Measurements from ENCODE around the gene PRPH2.

PRPH2 gene

DNA sequence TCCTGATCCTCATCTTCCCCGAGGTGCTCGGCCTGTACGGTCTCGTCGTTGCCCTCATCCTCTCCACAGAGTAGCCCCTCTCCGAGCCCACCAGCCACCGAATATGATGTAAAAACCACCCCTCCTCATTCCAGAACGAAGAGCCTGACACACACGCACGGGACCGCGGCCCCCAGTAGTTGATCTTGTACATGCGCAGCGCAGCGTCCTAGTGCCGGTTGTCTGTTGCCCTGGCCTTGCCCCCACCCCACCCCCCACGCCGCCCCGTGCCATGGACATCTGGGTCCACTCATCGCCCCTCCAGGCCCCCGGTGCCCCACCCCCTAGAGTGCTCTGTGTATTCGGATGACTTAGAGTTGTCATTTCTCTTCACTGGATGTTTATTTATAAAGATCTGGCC lies 5.2 kb upstream of the PRPH2 start:
- Histone ChIP-seq H3K4me3 (ENCODE audit: low read length) (peak overlapping the region; percentile 62), H3K27me3 (ENCODE audit: control insufficient read depth, insufficient read depth, low read length) (no peaks in the 10 kb centered on the region), H3K9ac (ENCODE audit: low read length) (peak overlapping the region; percentile 4), H3K36me3 (ENCODE audit: control insufficient read depth, insufficient read depth, low read length) (no peaks in the 10 kb centered on the region), H3K4me1 (ENCODE audit: control insufficient read depth, insufficient read depth, low read length) (peaks cover 6% of the 10 kb centered on the region), H3K27ac (ENCODE audit: low read depth, low read length) (peak overlapping the region; percentile 87)

DNA sequence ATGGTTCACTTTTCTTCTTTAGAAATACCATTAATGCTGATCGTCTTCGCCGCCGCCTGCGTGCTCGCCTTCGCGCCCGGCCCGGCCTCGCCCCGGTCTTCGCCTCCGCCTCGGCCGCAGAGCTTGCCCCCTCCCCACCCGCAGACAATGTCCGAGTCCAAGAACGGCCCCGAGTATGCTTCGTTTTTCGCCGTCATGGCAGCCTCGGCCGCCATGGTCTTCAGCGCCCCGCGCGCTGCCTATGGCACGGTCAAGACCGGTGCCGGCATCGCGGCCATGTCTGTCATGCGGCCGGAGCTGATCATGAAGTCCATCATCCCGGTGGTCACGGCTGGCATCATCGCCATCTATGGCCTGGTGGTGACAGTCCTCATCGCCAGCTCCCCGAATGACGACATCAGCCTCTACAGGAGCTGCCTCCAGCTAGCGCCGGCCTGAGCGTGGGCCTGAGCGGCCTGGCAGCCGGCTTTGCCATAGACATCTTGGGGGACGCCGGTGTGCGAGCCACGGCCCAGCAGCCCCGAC lies 4.8 kb upstream of the PRPH2 start:
- no peaks in the 10 kb centered on the region for H3K36me3 ChIP-seq (ENCODE audit: control insufficient read depth, insufficient read depth, low read length)
- H3K9ac ChIP-seq (ENCODE audit: low read length) = peak overlapping the region; percentile 4
- H3K4me3 ChIP-seq (ENCODE audit: low read length) = peak overlapping the region; percentile 62
- H3K27me3 ChIP-seq (ENCODE audit: control insufficient read depth, insufficient read depth, low read length) = no peaks in the 10 kb centered on the region
- peak overlapping the region; percentile 87 for H3K27ac ChIP-seq (ENCODE audit: low read depth, low read length)
- peaks cover 6% of the 10 kb centered on the region for H3K4me1 ChIP-seq (ENCODE audit: control insufficient read depth, insufficient read depth, low read length)

DNA sequence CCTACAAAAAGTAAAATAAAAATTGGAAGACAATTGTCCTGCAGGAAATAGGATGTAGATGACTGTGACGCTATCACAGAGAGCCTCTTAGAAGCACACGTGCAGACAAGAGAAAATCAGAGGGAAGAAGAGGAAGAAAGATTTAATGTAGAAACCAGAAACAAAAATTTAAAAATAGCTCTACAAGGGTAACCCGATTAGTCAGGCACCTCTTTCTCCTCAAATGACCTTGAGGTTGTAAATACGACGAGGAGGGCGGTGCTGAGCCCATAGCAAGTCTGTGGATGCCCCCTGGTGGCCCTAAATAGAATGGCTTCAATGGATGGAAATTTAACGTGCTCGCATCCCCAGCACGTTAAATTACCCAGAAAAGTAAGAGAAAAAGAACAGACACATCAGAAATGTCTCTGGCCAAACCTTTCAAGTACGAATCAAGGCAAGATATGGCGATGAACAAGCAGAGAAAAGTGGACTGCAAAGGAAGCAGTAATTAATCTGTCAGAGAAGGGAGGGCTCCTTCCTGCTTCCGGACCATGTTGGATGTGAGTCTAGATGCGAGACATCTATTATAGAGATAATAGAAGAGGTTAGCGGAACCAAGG lies 4.2 kb upstream of the PRPH2 start:
- Histone ChIP-seq H3K4me3 (ENCODE audit: low read length) (peak overlapping the region; percentile 62), H3K9ac (ENCODE audit: low read length) (peak overlapping the region; percentile 4), H3K36me3 (ENCODE audit: control insufficient read depth, insufficient read depth, low read length) (no peaks in the 10 kb centered on the region)

DNA sequence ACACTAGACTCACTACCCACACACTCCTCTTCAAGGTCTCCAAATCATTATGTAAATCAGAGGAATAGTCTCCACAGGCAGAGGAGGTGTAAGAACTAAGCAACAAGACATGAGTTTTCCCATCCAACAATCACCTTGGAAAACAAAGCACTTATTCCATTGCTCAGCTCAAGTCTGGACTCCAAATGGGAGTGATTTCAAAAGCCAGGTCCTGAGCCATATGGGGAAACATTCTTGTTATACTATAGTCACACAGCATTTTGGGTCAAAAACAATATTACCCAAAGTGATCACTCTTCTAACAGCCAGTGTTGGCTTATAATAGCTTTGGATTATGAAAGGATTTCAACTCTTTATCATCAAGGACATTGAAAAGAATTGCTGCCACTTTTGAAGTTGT lies 3.6 kb upstream of the PRPH2 start:
- Histone ChIP-seq H3K27me3 (ENCODE audit: control insufficient read depth, insufficient read depth, low read length) (no peaks in the 10 kb centered on the region), H3K36me3 (ENCODE audit: control insufficient read depth, insufficient read depth, low read length) (no peaks in the 10 kb centered on the region), H3K4me1 (ENCODE audit: control insufficient read depth, insufficient read depth, low read length) (peaks cover 6% of the 10 kb centered on the region), H3K27ac (ENCODE audit: low read depth, low read length) (peak overlapping the region; percentile 87), H3K4me3 (ENCODE audit: low read length) (peak overlapping the region; percentile 5), H3K9ac (ENCODE audit: low read length) (no peak overlapping the region)

More for the DNA sequence above, 4.2 kb upstream of the PRPH2 start:
- H3K27me3 ChIP-seq (ENCODE audit: control insufficient read depth, insufficient read depth, low read length) = no peaks in the 10 kb centered on the region
- peak overlapping the region; percentile 87 for H3K27ac ChIP-seq (ENCODE audit: low read depth, low read length)
- H3K4me1 ChIP-seq (ENCODE audit: control insufficient read depth, insufficient read depth, low read length) = peaks cover 6% of the 10 kb centered on the region

DNA sequence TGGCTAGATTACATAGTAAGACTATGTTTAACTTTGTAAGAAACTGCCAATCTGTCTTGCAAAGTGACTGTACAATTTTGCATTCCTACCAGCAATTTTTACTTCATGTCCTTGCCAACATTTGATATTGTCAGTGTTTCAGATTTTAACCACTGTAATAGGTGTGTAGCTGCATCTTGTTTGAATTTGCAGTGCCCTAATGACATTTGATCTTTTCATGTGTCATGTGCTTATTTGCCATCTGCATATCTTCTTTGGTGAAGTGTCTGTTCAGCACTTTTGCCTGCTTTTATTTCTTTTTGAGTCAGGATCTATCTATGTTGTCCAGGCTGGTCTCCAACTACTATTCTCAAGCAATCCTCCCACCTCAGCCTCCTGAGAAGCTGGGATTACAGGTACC lies 2.4 kb upstream of the PRPH2 start:
- Histone ChIP-seq H3K4me3 (ENCODE audit: low read length) (no peak overlapping the region), H3K36me3 (ENCODE audit: control insufficient read depth, insufficient read depth, low read length) (no peaks in the 10 kb centered on the region), H3K9ac (ENCODE audit: low read length) (no peak overlapping the region), H3K27ac (ENCODE audit: low read depth, low read length) (no peak overlapping the region), H3K4me1 (ENCODE audit: control insufficient read depth, insufficient read depth, low read length) (peaks cover 6% of the 10 kb centered on the region), H3K27me3 (ENCODE audit: control insufficient read depth, insufficient read depth, low read length) (no peaks in the 10 kb centered on the region)

DNA sequence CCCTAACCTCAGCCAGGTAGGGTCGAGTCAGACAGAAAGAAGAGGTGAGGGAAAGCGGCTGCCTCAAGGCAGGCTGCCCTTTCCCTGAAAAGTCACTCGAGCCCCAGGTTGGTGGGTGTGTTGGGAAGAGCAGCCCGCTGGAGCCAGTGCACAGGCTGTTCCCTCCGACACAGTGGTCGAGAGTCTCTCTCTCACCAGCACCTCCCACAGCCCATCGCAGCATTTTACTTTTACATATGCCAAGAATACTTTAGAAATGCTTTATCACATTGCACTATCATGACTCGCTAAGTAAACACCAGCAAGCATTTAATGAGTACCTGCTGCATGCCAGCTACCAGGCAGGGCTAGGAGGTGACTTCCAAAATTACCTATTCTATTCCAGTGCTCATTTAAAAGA lies 1.7 kb downstream of the PRPH2 start:
- no peak overlapping the region for H3K9ac ChIP-seq (ENCODE audit: low read length)

DNA sequence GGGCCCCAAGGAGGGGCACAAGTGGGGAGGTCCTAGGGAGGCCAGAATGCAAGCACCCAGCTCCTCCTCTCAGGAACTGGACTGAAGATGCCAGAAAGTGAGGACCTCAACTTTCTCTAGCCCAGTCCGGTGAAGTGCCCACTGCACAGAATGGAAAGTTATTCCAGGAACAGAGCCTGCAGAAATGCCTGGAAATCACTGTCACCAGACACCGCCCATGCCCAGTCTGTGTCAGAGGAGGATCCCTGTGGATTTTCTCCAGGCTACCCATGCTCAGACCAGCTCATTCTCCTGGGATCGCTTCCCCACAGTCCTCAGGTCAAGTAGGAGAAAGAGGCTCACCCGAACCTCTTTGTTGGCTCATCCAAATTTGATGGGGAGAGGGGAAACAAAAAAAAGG lies 6.5 kb downstream of the PRPH2 start:
- Histone ChIP-seq H3K4me1 (ENCODE audit: control insufficient read depth, insufficient read depth, low read length) (no peaks in the 10 kb centered on the region), H3K36me3 (ENCODE audit: control insufficient read depth, insufficient read depth, low read length) (no peaks in the 10 kb centered on the region), H3K27me3 (ENCODE audit: control insufficient read depth, insufficient read depth, low read length) (no peaks in the 10 kb centered on the region), H3K27ac (ENCODE audit: low read depth, low read length) (no peak overlapping the region), H3K9ac (ENCODE audit: low read length) (no peak overlapping the region), H3K4me3 (ENCODE audit: low read length) (no peak overlapping the region)

More for the DNA sequence above, 1.7 kb downstream of the PRPH2 start:
- peaks cover under 1% of the 10 kb centered on the region for H3K4me1 ChIP-seq (ENCODE audit: control insufficient read depth, insufficient read depth, low read length)
- H3K4me3 ChIP-seq (ENCODE audit: low read length) = no peak overlapping the region
- H3K36me3 ChIP-seq (ENCODE audit: control insufficient read depth, insufficient read depth, low read length) = no peaks in the 10 kb centered on the region
- no peaks in the 10 kb centered on the region for H3K27me3 ChIP-seq (ENCODE audit: control insufficient read depth, insufficient read depth, low read length)
- H3K27ac ChIP-seq (ENCODE audit: low read depth, low read length) = no peak overlapping the region

DNA sequence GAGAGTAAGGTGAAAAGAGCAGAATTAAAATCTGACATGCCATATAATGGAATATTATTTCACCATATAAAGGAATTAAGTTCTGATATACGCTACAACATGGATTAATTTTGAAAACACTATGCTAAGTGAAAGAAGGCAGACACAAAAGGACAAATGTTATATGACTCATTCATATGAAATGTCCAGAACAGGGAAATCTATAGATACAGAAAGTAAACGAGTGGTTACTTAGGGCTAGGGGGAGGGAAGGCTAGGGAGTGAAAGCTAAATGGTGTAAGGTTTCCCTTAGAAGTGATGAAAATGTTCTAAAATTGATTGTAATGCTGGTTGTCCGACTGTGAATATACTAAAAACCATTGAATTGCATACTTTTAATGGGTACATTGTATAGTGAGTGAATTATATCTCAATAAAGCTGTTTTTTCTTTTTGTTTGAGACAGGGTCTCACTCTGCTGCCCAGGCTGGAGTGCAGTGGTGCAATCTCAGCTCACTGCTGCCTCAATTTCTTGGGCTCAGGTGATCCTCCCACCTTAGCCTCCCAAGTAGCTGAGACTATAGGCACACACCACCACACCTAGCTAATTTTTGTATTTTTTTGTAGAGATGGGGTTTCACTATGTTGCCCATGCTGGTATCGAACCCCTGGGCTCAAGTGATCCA lies 8.2 kb downstream of the PRPH2 start:
- Histone ChIP-seq H3K36me3 (ENCODE audit: control insufficient read depth, insufficient read depth, low read length) (no peaks in the 10 kb centered on the region), H3K27me3 (ENCODE audit: control insufficient read depth, insufficient read depth, low read length) (no peaks in the 10 kb centered on the region), H3K4me1 (ENCODE audit: control insufficient read depth, insufficient read depth, low read length) (no peaks in the 10 kb centered on the region), H3K27ac (ENCODE audit: low read depth, low read length) (no peak overlapping the region), H3K9ac (ENCODE audit: low read length) (no peak overlapping the region), H3K4me3 (ENCODE audit: low read length) (no peak overlapping the region)

DNA sequence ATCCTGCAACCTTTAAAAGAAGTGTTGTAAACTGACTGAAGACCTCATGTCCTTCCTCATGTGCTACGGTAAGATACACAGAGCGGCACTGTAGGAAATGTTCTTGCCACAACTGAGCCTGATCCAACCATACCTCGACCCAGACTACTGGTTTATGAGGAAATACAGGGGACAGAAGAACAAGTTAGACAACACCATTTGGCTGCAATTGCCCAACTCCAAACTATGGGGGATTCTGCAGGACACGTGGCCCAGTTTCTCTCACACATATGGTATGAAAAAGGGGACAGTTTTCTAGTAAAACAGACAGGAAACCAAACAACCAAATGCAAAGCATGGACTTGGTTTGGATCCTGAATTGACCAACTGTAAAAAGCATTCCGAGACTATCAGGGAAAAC lies 10.5 kb downstream of the PRPH2 start:
- Histone ChIP-seq H3K9ac (ENCODE audit: low read length) (no peak overlapping the region), H3K4me1 (ENCODE audit: control insufficient read depth, insufficient read depth, low read length) (no peaks in the 10 kb centered on the region), H3K27ac (ENCODE audit: low read depth, low read length) (no peak overlapping the region), H3K36me3 (ENCODE audit: control insufficient read depth, insufficient read depth, low read length) (no peaks in the 10 kb centered on the region), H3K27me3 (ENCODE audit: control insufficient read depth, insufficient read depth, low read length) (no peaks in the 10 kb centered on the region), H3K4me3 (ENCODE audit: low read length) (no peak overlapping the region)

DNA sequence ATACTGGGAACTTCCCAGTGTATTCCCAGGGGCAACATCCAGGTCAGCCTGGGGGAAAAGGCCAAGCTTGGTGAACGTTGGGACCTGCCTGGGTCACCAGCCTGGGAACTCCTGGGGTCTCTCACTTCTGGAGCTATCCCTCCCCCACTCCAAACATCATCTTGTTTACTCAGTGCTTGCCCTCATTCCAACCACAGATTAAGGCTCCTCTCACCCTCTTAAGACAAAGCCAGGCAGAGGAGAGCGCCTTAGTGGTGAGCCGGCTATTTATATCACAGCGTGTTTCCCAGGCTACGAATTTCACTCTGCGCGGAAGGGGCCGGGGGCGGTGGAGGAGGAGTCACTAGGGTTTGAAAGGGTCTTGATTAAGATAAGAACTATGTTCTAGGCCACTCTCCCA lies 12.1 kb downstream of the PRPH2 start:
- Histone ChIP-seq H3K27ac (ENCODE audit: low read depth, low read length) (no peak overlapping the region), H3K4me1 (ENCODE audit: control insufficient read depth, insufficient read depth, low read length) (no peaks in the 10 kb centered on the region)

DNA sequence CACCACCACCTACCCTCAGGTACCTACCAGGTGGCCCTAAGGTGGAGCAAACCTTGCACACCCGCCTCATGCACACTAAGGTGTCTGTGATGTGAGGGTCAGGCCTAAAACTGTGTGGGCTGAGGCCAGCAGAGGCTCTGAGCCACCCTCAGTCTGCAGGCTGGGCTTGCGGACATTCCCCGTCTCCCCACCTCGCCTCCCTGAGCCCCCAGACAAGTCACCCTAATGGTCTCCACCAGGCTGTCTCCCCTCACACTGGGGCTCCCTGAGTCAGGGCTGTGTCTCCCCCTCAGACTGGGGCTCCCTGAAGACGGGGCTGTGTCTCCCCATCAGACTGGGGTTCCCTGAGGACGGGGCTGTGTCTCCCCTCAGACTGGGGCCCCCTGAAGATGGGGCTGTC lies 12.5 kb downstream of the PRPH2 start:
- Histone ChIP-seq H3K9ac (ENCODE audit: low read length) (no peak overlapping the region), H3K27me3 (ENCODE audit: control insufficient read depth, insufficient read depth, low read length) (no peaks in the 10 kb centered on the region), H3K4me3 (ENCODE audit: low read length) (no peak overlapping the region), H3K4me1 (ENCODE audit: control insufficient read depth, insufficient read depth, low read length) (no peaks in the 10 kb centered on the region), H3K27ac (ENCODE audit: low read depth, low read length) (no peak overlapping the region), H3K36me3 (ENCODE audit: control insufficient read depth, insufficient read depth, low read length) (no peaks in the 10 kb centered on the region)

More for the DNA sequence above, 12.1 kb downstream of the PRPH2 start:
- Histone ChIP-seq H3K9ac (ENCODE audit: low read length) (no peak overlapping the region), H3K27me3 (ENCODE audit: control insufficient read depth, insufficient read depth, low read length) (no peaks in the 10 kb centered on the region), H3K36me3 (ENCODE audit: control insufficient read depth, insufficient read depth, low read length) (no peaks in the 10 kb centered on the region), H3K4me3 (ENCODE audit: low read length) (no peak overlapping the region)

DNA sequence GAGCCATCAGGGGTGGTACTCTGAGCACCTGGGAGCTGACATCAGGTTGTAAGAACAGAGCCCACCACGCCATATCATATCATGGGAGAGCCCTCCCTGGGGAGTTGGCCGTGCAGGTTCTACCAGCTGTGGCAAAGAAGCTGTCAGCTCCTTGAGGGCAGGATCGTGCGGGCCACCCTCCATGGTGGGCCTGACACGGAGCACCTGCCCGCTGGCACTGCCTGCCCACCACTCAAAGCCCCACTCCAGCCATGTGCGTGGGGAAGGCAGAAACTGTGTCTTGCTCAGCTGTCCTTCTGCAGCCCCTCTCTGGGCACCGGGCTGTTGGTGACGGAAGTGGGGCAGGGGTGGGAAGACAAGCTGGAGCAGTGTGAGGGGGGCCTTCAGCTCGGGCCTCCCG lies 14.3 kb downstream of the PRPH2 start:
- Histone ChIP-seq H3K27ac (ENCODE audit: low read depth, low read length) (no peak overlapping the region), H3K4me3 (ENCODE audit: low read length) (no peak overlapping the region), H3K9ac (ENCODE audit: low read length) (no peak overlapping the region), H3K36me3 (ENCODE audit: control insufficient read depth, insufficient read depth, low read length) (peaks cover 2% of the 10 kb centered on the region), H3K27me3 (ENCODE audit: control insufficient read depth, insufficient read depth, low read length) (no peaks in the 10 kb centered on the region), H3K4me1 (ENCODE audit: control insufficient read depth, insufficient read depth, low read length) (no peaks in the 10 kb centered on the region)

DNA sequence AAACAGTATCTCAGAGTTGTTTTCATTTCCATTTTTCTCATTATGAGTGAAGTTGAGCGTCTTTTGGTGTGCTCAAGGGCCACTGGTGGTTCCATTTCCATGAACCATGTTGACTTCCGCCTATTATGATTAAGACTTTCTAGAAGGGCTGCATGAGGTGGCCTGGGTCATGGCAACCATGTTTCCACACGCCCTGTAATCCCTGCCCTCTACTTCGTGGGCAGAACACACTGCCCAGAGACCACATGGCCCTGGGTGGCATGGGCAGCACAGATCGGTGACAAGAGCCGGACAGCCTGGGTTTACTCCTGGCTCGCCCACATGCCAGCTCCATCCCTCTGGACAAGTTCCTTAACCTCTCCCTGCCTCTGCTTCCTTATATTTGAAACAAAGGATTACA lies 14.8 kb downstream of the PRPH2 start:
- Histone ChIP-seq H3K36me3 (ENCODE audit: control insufficient read depth, insufficient read depth, low read length) (peaks cover 2% of the 10 kb centered on the region), H3K4me1 (ENCODE audit: control insufficient read depth, insufficient read depth, low read length) (no peaks in the 10 kb centered on the region), H3K27me3 (ENCODE audit: control insufficient read depth, insufficient read depth, low read length) (no peaks in the 10 kb centered on the region), H3K4me3 (ENCODE audit: low read length) (no peak overlapping the region), H3K27ac (ENCODE audit: low read depth, low read length) (no peak overlapping the region), H3K9ac (ENCODE audit: low read length) (no peak overlapping the region)
